H1 (cell line): ENCODE measurements around the gene HNRNPAB. TPM values are rescaled to one million over a fixed set of nuclear protein-coding genes. Genes with fewer than 3 reads are reported as not detected.
A peak's percentile ranks its signal among the peaks of the same experiment; 100 is the strongest.

Source experiments
- CTCF ChIA-PET: fragments of 300-600 bp; sonication (Branson Sonifier 250); formaldehyde crosslinking; loops from one replicate; lab custom pipeline; 2021; ENCODE audit not compliant: partially characterized antibody; lab: Charles Lee
- POLR2A ChIA-PET: fragments of 300-600 bp; sonication (Branson Sonifier 250); formaldehyde crosslinking; loops from one replicate; lab custom pipeline; 2021; ENCODE audit warnings: inconsistent platforms; ENCODE audit not compliant: partially characterized antibody; lab: Charles Lee
- DNase-seq, 2 experiments: peaks; one replicate each; pipeline versions ENCODE4 v3.0.0 to v3.0.0-alpha.2; 2010 to 2022; ENCODE audit warnings: low spot score in 2 of 2, low read depth in 1 of 2, mixed read lengths in 1 of 2
- FAIRE-seq: peaks from 2 replicates; lab custom pipeline; 2011; peaks lifted over from hg19 to GRCh38; lab: Jason Lieb, UNC
- H2AFZ ChIP-seq: 2 replicates; pipeline ENCODE4 v1.8.1; 2012; ENCODE audit warnings: low read length, inconsistent platforms
- H2AK5ac ChIP-seq: 2 replicates; pipeline ENCODE4 v1.6.1; 2013; ENCODE audit warnings: low read depth, low read length
- H2BK120ac ChIP-seq: replicated peaks from 2 replicates; pipeline ENCODE3; 2013; ENCODE audit warnings: low read depth, low read length, inconsistent platforms
- H2BK12ac ChIP-seq: 2 replicates; pipeline ENCODE4 v1.6.1; 2013; ENCODE audit warnings: low read depth, low read length
- H2BK15ac ChIP-seq: 2 replicates; pipeline ENCODE4 v1.6.1; 2013; ENCODE audit warnings: low read length
- H2BK20ac ChIP-seq: 2 replicates; pipeline ENCODE4 v1.6.1; 2013; ENCODE audit warnings: low read length
- H2BK5ac ChIP-seq: 2 replicates; pipeline ENCODE4 v1.6.1; 2013; ENCODE audit warnings: low read depth, low read length
- H3K14ac ChIP-seq: 2 replicates; pipeline ENCODE4 v1.6.1; 2013; ENCODE audit warnings: inconsistent platforms; ENCODE audit not compliant: insufficient read length
- H3K18ac ChIP-seq: 2 replicates; pipeline ENCODE4 v1.6.1; 2013; ENCODE audit warnings: low read length; ENCODE audit errors: extremely low read depth
- H3K23ac ChIP-seq: 2 replicates; pipeline ENCODE4 v1.6.1; 2013; ENCODE audit warnings: inconsistent platforms; ENCODE audit not compliant: insufficient read length
- H3K23me2 ChIP-seq: 2 replicates; pipeline ENCODE4 v1.6.1; 2013; ENCODE audit warnings: low read depth, low read length
- H3K27ac ChIP-seq: 2 replicates; pipeline ENCODE4 v1.6.1; 2011; ENCODE audit warnings: low read depth, low read length, inconsistent platforms
- H3K27me3 ChIP-seq, 4 experiments: replicated peaks in 1 of 4; 1 replicate in 1 of 4; 2 replicates in 3 of 4; pipeline versions ENCODE4 v1.6.1 to v1.8.1; 2011 to 2013; ENCODE audit warnings: low read length in 3 of 4, mild to moderate bottlenecking in 3 of 4, inconsistent platforms in 2 of 4, mixed read lengths in 2 of 4, moderate library complexity in 1 of 4; ENCODE audit not compliant: control insufficient read depth in 3 of 4, insufficient read depth in 3 of 4; ENCODE audit errors: extremely low read depth in 1 of 4
- H3K36me3 ChIP-seq, 4 experiments: 2 replicates each; pipeline versions ENCODE4 v1.6.1 to v1.8.1; 2011 to 2013; ENCODE audit warnings: mild to moderate bottlenecking in 4 of 4, low read length in 3 of 4, moderate library complexity in 2 of 4, control low read depth in 1 of 4, inconsistent platforms in 1 of 4; ENCODE audit not compliant: insufficient read depth in 4 of 4, control insufficient read depth in 2 of 4
- H3K4ac ChIP-seq: replicated peaks from 2 replicates; pipeline ENCODE3; 2013; ENCODE audit warnings: low read length, low read depth, mixed read lengths, inconsistent platforms; ENCODE audit not compliant: insufficient read length
- H3K4me1 ChIP-seq, 4 experiments: replicated peaks in 1 of 4; 1 replicate in 1 of 4; 2 replicates in 3 of 4; pipeline versions ENCODE4 v1.6.1 to v1.8.1; 2011 to 2013; ENCODE audit warnings: low read length in 3 of 4, inconsistent platforms in 2 of 4, mixed read lengths in 1 of 4; ENCODE audit not compliant: insufficient read depth in 4 of 4, control insufficient read depth in 3 of 4
- H3K4me2 ChIP-seq, 2 experiments: 2 replicates each; pipeline versions ENCODE4 v1.6.1 to v1.8.1; 2011 to 2013; ENCODE audit warnings: low read depth in 2 of 2, low read length in 2 of 2, control low read depth in 1 of 2, inconsistent platforms in 1 of 2, mild to moderate bottlenecking in 1 of 2; ENCODE audit not compliant: insufficient read depth in 1 of 2
- H3K4me3 ChIP-seq, 4 experiments: fragments of 200-600, 300-600 bp in 1 of 4; sonication (generic), shearing (Covaris generic), sonication (Bioruptor Twin) in 1 of 4; 2 replicates each; pipeline versions ENCODE4 v1.5.1 to v1.8.1; 2011 to 2016; ENCODE audit warnings: low read length in 4 of 4, low read depth in 3 of 4, control low read depth in 2 of 4, inconsistent platforms in 2 of 4, mild to moderate bottlenecking in 2 of 4, mixed read lengths in 1 of 4, moderate library complexity in 1 of 4; ENCODE audit not compliant: insufficient read depth in 2 of 4; ENCODE audit errors: extremely low read depth in 1 of 4
- H3K56ac ChIP-seq: replicated peaks from 2 replicates; pipeline ENCODE3; 2013; ENCODE audit warnings: low read depth, mild to moderate bottlenecking, mixed read lengths, low read length, inconsistent platforms; ENCODE audit not compliant: insufficient read length
- H3K79me1 ChIP-seq: 2 replicates; pipeline ENCODE4 v1.6.1; 2013; ENCODE audit warnings: low read depth, low read length, control low read depth
- H3K79me2 ChIP-seq, 2 experiments: 2 replicates each; pipeline versions ENCODE4 v1.6.1 to v1.8.1; 2012 to 2013; ENCODE audit warnings: low read length in 2 of 2, mild to moderate bottlenecking in 2 of 2, inconsistent platforms in 1 of 2; ENCODE audit not compliant: insufficient read depth in 2 of 2, control insufficient read depth in 1 of 2
- H3K9ac ChIP-seq, 4 experiments: replicated peaks in 1 of 4; 1 replicate in 1 of 4; 2 replicates in 3 of 4; pipeline versions ENCODE4 v1.6.1 to v1.8.1; 2011 to 2013; ENCODE audit warnings: low read depth in 3 of 4, low read length in 3 of 4, control low read depth in 2 of 4, mild to moderate bottlenecking in 2 of 4, moderate library complexity in 2 of 4, inconsistent platforms in 1 of 4; ENCODE audit errors: extremely low read depth in 1 of 4
- H3K9me3 ChIP-seq, 2 experiments: 2 replicates each; pipeline versions ENCODE4 v1.6.1 to v1.8.1; 2012 to 2013; ENCODE audit warnings: mild to moderate bottlenecking in 2 of 2, moderate library complexity in 2 of 2, control low read depth in 1 of 2, inconsistent platforms in 1 of 2, low read depth in 1 of 2, low read length in 1 of 2, mixed read lengths in 1 of 2; ENCODE audit not compliant: insufficient read depth in 2 of 2
- H4K20me1 ChIP-seq, 2 experiments: replicated peaks in 1 of 2; 2 replicates each; pipeline versions ENCODE3 to v1.8.1; 2011 to 2013; ENCODE audit warnings: inconsistent platforms in 2 of 2, low read length in 2 of 2, mild to moderate bottlenecking in 1 of 2; ENCODE audit not compliant: insufficient read depth in 2 of 2, control insufficient read depth in 1 of 2
- H4K5ac ChIP-seq: 2 replicates; pipeline ENCODE4 v1.6.1; 2013; ENCODE audit warnings: low read length, low read depth, mixed read lengths, inconsistent platforms; ENCODE audit not compliant: insufficient read length
- H4K8ac ChIP-seq: 2 replicates; pipeline ENCODE4 v1.8.0; 2013; ENCODE audit warnings: mild to moderate bottlenecking, moderate library complexity, low read length, inconsistent platforms; ENCODE audit not compliant: insufficient read depth; ENCODE audit errors: extremely low read depth
- H4K91ac ChIP-seq: replicated peaks from 2 replicates; pipeline ENCODE3; 2013; ENCODE audit warnings: low read length, mixed read lengths, inconsistent platforms; ENCODE audit not compliant: insufficient read length
- CBX5 ChIP-seq: fragments of 300-800, 300-1000 bp; sonication (generic); IDR thresholded peaks from 2 replicates; pipeline ENCODE4 v1.7.1; 2016; ENCODE audit warnings: antibody characterized with exemption, low read length, low read depth
- WGBS, 2 experiments: shearing (Covaris generic) in 1 of 2; methylation state at CpG; one replicate each; pipeline versions ENCODE4 v1.1.6 to v1.1.7; 2013 to 2015; ENCODE audit warnings: low lambda C conversion rate in 2 of 2, mixed read lengths in 2 of 2, inconsistent platforms in 1 of 2, low coverage in 1 of 2, missing lambda C conversion rate in 1 of 2; ENCODE audit not compliant: insufficient replicate concordance in 2 of 2, insufficient coverage in 1 of 2, insufficient read length in 1 of 2; ENCODE audit errors: extremely low coverage in 1 of 2, missing lambda C conversion rate in 1 of 2; 5-methylcytosine and 5-hydroxymethylcytosine counted together
- polyA plus RNA-seq, 7 experiments: library from polyadenylated mRNA; depleted of rRNA in 3 of 7; stranded (reverse) in 5 of 7; unstranded in 2 of 7; fragments of >200 nt in 5 of 7; fragments of 200-250 nt in 2 of 7; gene quantifications; 1 replicate in 5 of 7; 2 replicates in 1 of 7; 4 replicates in 1 of 7; pipeline versions ENCODE4 v1.2.1 to v1.2.3, GENCODE V29; 2011 to 2013; ENCODE audit warnings: missing spikeins in 2 of 7, mixed read lengths in 2 of 7
- total RNA-seq: library from RNA; stranded (reverse); fragmentation: NEBNext Ultra II Directional; extraction: Animal tissue kit (Norgen Biotek cat#: 25700); gene quantifications from 2 replicates; pipeline ENCODE4 v1.2.1, GENCODE V29; 2021

The HNRNPAB gene
- total and polyA plus RNA-seq, 2 of the 8 experiments (the other 6 are each of a cell fraction or from before 2014, with no cell fraction given): 373 to 563 TPM

GRCh38 chr5:178229861-178230260 is 25.5 kb downstream of the HNRNPAB start:
- no peak for DNase-seq
- TF ChIP-seq CBX5: no peak
- TF ChIP-seq, all 59 proteins: peak for 0
- Histone ChIP-seq H4K8ac (peak overlapping the region; percentile 45; the same call in 1 of the 2 replicates), H2BK5ac (no peak overlapping the region), H3K4ac (no peak overlapping the region), H2BK20ac (no peak overlapping the region), H4K20me1 (peaks cover 0 to 5% of the 10 kb centered on the region in 2 experiments), H3K14ac (no peak overlapping the region), H2AK5ac (no peak overlapping the region), H3K4me2 (no peak overlapping the region), H3K23ac (no peak overlapping the region), H3K79me1 (peaks cover 11% of the 10 kb centered on the region), H3K36me3 (peaks cover 7 to 35% (median 18%) of the 10 kb centered on the region in 4 experiments; a peak in 6 of 8 replicates), H3K27ac (no peak overlapping the region), H2BK12ac (no peak overlapping the region), H2AFZ (no peak overlapping the region), H3K23me2 (peaks cover 3% of the 10 kb centered on the region; the same call in 1 of the 2 replicates), H4K91ac (no peak overlapping the region), H3K9me3 (no peaks in the 10 kb centered on the region), H2BK15ac (no peak overlapping the region), H3K79me2 (peaks cover 0 to 13% of the 10 kb centered on the region in 2 experiments; a peak in 2 of 4 replicates), H4K5ac (no peak overlapping the region), H3K27me3 (no peaks in the 10 kb centered on the region), H3K56ac (no peak overlapping the region), H3K9ac (no peak overlapping the region), H3K18ac (no peak overlapping the region), H3K4me1 (peaks cover 0 to 16% (median 10%) of the 10 kb centered on the region in 4 experiments; a peak in 6 of 7 replicates), H2BK120ac (no peak overlapping the region), H3K4me3 (no peak overlapping the region)
- ChIA-PET CTCF (interaction anchor here (0.5 kb wide), 1 partner anchor 49 kb away, joined by 3 read pairs; no protein-coding TSS in a partner anchor), POLR2A (interaction anchor here (0.6 to 21.6 kb wide), 4 partner anchors 9 to 37 kb away, joined by 3 to 507 read pairs (median 3); partner anchors contain the start of gene HNRNPAB)
- WGBS, 2 experiments: 91% methylated on average over 10 of the region's 10 CpGs; no CpG with 5 or more reads in 1 of the 2 experiments
- FAIRE-seq: no peak
